ENCODE data around the gene MED9. TPM values are rescaled to one million over a fixed set of nuclear protein-coding genes. Genes with fewer than 3 reads are reported as not detected.

Gene MED9
- total RNA-seq, 1 experiment from 2014 or later = 20.4 TPM

GRCh38 chr17:17467720-17468119, 9.1 kb upstream of the MED9 start:
- Histone ChIP-seq H3K27me3 (replicated peaks; ENCODE audit: insufficient read depth, low read depth, low read length, poor library complexity) (peaks cover 51% of the 10 kb centered on the region), H3K9me3 (ENCODE audit: low read depth, low read length, poor library complexity, severe bottlenecking) (no peaks in the 10 kb centered on the region), H3K27ac (ENCODE audit: low read depth, low read length, poor library complexity, severe bottlenecking) (no peak overlapping the region), H3K4me1 (ENCODE audit: insufficient read depth, low read length, poor library complexity, severe bottlenecking) (no peaks in the 10 kb centered on the region), H3K36me3 (ENCODE audit: insufficient read depth, low read length, poor library complexity, severe bottlenecking) (no peaks in the 10 kb centered on the region), H3K4me3 (ENCODE audit: low read depth, low read length, poor library complexity, severe bottlenecking) (no peak overlapping the region)
- TF ChIP-seq CTCF (conservative IDR thresholded peaks at IDR 0.05; ENCODE audit: low read depth, low read length) (no peak), EZH2 (IDR thresholded peaks at IDR 0.05; ENCODE audit: borderline replicate concordance, low read depth, low read length, poor library complexity, severe bottlenecking) (no peak)
- POLR2A ChIA-PET (ENCODE audit: low non-redundant PET) = no interaction called here
- no TSS peak for BruUV-seq (replicated peaks)
- intact Hi-C loops (cut with micrococcal nuclease; ENCODE audit: unreplicated experiment) = no loop called here
- no peak for DNase-seq (ENCODE audit: low spot score)
- CTCF ChIA-PET = no interaction called here

GRCh38 chr17:17468217-17469010, 8.4 kb upstream of the MED9 start:
- DNase-seq (ENCODE audit: low spot score) = no peak
- no peaks in the 10 kb centered on the region for H3K4me1 ChIP-seq (ENCODE audit: insufficient read depth, low read length, poor library complexity, severe bottlenecking)
- H3K27me3 ChIP-seq (replicated peaks; ENCODE audit: insufficient read depth, low read depth, low read length, poor library complexity) = peaks cover 58% of the 10 kb centered on the region
- no peak overlapping the region for H3K4me3 ChIP-seq (ENCODE audit: low read depth, low read length, poor library complexity, severe bottlenecking)
- no peaks in the 10 kb centered on the region for H3K36me3 ChIP-seq (ENCODE audit: insufficient read depth, low read length, poor library complexity, severe bottlenecking)
- ChIA-PET POLR2A (ENCODE audit: low non-redundant PET) (interaction anchor here (0.6 kb wide), 1 partner anchor 426 kb away, joined by 4 read pairs; no protein-coding TSS in a partner anchor), CTCF (no interaction called here)
- intact Hi-C loops (cut with micrococcal nuclease; ENCODE audit: unreplicated experiment) = no loop called here
- no peaks in the 10 kb centered on the region for H3K9me3 ChIP-seq (ENCODE audit: low read depth, low read length, poor library complexity, severe bottlenecking)
- no peak for TF ChIP-seq EZH2 (IDR thresholded peaks at IDR 0.05; ENCODE audit: borderline replicate concordance, low read depth, low read length, poor library complexity, severe bottlenecking)
- no TSS peak for BruUV-seq (replicated peaks)
- H3K27ac ChIP-seq (ENCODE audit: low read depth, low read length, poor library complexity, severe bottlenecking) = no peak overlapping the region

- H3K4me1 ChIP-seq (ENCODE audit: insufficient read depth, low read length, poor library complexity, severe bottlenecking) = no peaks in the 10 kb centered on the region
- peaks cover 57% of the 10 kb centered on the region for H3K27me3 ChIP-seq (replicated peaks; ENCODE audit: insufficient read depth, low read depth, low read length, poor library complexity)
- H3K36me3 ChIP-seq (ENCODE audit: insufficient read depth, low read length, poor library complexity, severe bottlenecking) = no peaks in the 10 kb centered on the region
- CTCF ChIA-PET = no interaction called here
- TF ChIP-seq EZH2 (IDR thresholded peaks at IDR 0.05; ENCODE audit: borderline replicate concordance, low read depth, low read length, poor library complexity, severe bottlenecking) (no peak), CTCF (conservative IDR thresholded peaks at IDR 0.05; ENCODE audit: low read depth, low read length) (no peak)
- POLR2A ChIA-PET (ENCODE audit: low non-redundant PET) = no interaction called here
- no peak overlapping the region for H3K4me3 ChIP-seq (ENCODE audit: low read depth, low read length, poor library complexity, severe bottlenecking)
- H3K27ac ChIP-seq (ENCODE audit: low read depth, low read length, poor library complexity, severe bottlenecking) = no peak overlapping the region
- intact Hi-C loops (cut with micrococcal nuclease; ENCODE audit: unreplicated experiment) = no loop called here
- no peak for DNase-seq (ENCODE audit: low spot score)
- no TSS peak for BruUV-seq (replicated peaks)
- H3K9me3 ChIP-seq (ENCODE audit: low read depth, low read length, poor library complexity, severe bottlenecking) = no peaks in the 10 kb centered on the region
Measured at GRCh38 chr17:17469358-17469757, 7.4 kb upstream of the MED9 start.

GRCh38 chr17:17469996-17470395, 6.8 kb upstream of the MED9 start:
- Histone ChIP-seq H3K27me3 (replicated peaks; ENCODE audit: insufficient read depth, low read depth, low read length, poor library complexity) (peaks cover 57% of the 10 kb centered on the region), H3K36me3 (ENCODE audit: insufficient read depth, low read length, poor library complexity, severe bottlenecking) (no peaks in the 10 kb centered on the region), H3K9me3 (ENCODE audit: low read depth, low read length, poor library complexity, severe bottlenecking) (no peaks in the 10 kb centered on the region), H3K4me3 (ENCODE audit: low read depth, low read length, poor library complexity, severe bottlenecking) (no peak overlapping the region), H3K27ac (ENCODE audit: low read depth, low read length, poor library complexity, severe bottlenecking) (no peak overlapping the region), H3K4me1 (ENCODE audit: insufficient read depth, low read length, poor library complexity, severe bottlenecking) (no peaks in the 10 kb centered on the region)
- ChIA-PET CTCF (no interaction called here), POLR2A (ENCODE audit: low non-redundant PET) (no interaction called here)
- intact Hi-C loops (cut with micrococcal nuclease; ENCODE audit: unreplicated experiment) = no loop called here
- BruUV-seq (replicated peaks) = no TSS peak
- TF ChIP-seq EZH2 (IDR thresholded peaks at IDR 0.05; ENCODE audit: borderline replicate concordance, low read depth, low read length, poor library complexity, severe bottlenecking) = no peak
- no peak for DNase-seq (ENCODE audit: low spot score)
